D721Med (cell line): ENCODE data around the gene MED4.
A peak's percentile ranks its signal among the peaks of the same experiment; 100 is the strongest.

Experiments used
- DNase-seq: peaks from one replicate; pipeline ENCODE4 v3.0.0; 2011; ENCODE audit warnings: low spot score; ENCODE audit not compliant: insufficient read length
- FAIRE-seq: peaks from 2 replicates; lab custom pipeline; 2011; peaks lifted over from hg19 to GRCh38; lab: Jason Lieb, UNC
- TF ChIP-seq, protein P1 (sequence below): IDR thresholded peaks from 2 replicates; pipeline ENCODE4 v1.5.1; 2012; ENCODE audit warnings: mild to moderate bottlenecking, control low read depth; ENCODE audit not compliant: insufficient read depth; ENCODE audit errors: missing control alignments

MED4 gene

DNA sequence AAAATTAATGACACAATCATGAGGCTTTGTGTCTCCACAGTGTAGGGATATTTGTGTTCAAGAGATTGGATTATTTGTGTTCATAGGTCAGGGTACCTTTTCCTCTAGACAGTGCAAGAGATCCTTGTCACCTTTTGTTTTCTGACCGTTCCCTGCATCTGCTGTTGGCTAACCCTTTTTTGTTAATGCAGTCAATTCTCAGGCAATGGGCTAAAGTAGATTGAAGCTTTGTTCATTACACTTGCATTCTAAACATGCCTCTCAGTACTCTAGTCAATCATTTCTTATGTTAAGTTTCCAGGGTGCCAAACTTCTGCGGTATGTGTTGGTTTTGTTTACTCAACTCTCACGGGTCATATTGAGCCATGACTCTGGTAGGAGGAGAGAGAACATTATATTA is 1.8 kb upstream of the MED4 start:
- TF ChIP-seq, protein P1, sequence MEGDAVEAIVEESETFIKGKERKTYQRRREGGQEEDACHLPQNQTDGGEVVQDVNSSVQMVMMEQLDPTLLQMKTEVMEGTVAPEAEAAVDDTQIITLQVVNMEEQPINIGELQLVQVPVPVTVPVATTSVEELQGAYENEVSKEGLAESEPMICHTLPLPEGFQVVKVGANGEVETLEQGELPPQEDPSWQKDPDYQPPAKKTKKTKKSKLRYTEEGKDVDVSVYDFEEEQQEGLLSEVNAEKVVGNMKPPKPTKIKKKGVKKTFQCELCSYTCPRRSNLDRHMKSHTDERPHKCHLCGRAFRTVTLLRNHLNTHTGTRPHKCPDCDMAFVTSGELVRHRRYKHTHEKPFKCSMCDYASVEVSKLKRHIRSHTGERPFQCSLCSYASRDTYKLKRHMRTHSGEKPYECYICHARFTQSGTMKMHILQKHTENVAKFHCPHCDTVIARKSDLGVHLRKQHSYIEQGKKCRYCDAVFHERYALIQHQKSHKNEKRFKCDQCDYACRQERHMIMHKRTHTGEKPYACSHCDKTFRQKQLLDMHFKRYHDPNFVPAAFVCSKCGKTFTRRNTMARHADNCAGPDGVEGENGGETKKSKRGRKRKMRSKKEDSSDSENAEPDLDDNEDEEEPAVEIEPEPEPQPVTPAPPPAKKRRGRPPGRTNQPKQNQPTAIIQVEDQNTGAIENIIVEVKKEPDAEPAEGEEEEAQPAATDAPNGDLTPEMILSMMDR, result no peak
- no peak for FAIRE-seq
- no peak for DNase-seq

DNA sequence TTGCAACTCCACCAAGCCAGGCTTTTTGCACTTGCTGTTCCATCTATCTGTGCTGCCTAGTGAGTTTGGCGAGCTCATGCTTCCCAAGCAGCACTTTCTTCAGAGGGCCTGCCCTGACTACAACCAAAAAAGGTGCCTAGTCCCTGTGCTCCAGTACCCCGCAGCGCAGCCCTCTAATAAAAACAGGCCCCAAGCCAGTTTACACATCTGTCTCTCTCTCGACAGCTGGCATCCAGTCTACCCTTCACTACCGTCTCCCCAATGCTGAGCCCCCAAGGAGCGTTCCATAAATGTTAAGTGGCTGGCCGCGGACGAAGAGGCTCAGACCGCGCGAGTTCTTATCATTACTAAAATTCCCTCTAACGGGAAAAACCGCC is 512 bp downstream of the MED4 start:
- no peak for DNase-seq
- TF ChIP-seq, protein P1, result no peak
- FAIRE-seq, result no peak

DNA sequence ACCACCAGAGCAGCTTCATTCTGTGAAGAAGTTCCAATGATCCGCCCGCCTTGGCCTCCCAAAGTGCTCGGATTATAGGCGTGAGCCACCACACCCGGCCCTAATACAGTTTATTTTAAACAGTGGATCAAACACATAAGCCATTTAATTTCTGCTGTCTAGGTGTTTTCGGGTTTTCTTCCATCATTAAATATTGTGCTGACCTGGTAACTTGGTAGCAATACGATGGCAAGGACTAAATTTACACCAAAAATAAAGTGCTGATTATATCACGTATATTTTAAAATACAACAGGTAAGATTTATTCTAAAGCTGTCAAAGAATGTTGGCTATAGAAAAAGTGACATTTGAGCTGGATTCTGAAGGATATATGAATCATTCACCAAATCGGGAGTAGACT is 1.3 kb downstream of the MED4 start:
- FAIRE-seq (no peak), DNase-seq (no peak)
- TF ChIP-seq, protein P1, result no peak

DNA sequence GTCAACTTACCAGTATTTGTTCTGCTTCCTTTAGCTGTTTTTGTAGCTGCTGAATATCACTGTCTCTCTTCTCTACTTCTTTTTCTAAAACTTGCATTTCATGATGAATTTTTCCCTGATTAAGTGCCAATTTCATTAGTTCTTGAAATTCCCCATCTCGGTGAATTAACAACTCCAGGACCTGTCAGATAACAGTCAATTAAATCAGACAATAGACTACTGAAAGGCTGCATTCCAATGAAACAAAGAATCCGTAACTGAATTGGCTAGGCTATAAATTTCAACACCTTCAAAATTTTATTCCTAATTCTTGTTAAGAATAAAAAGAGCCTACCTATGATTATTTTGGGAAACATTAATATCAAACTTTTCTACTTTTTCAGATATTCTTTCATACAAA is 8.6 kb downstream of the MED4 start:
- DNase-seq, result no peak
- FAIRE-seq, result no peak
- TF ChIP-seq, protein P1, result no peak

DNA sequence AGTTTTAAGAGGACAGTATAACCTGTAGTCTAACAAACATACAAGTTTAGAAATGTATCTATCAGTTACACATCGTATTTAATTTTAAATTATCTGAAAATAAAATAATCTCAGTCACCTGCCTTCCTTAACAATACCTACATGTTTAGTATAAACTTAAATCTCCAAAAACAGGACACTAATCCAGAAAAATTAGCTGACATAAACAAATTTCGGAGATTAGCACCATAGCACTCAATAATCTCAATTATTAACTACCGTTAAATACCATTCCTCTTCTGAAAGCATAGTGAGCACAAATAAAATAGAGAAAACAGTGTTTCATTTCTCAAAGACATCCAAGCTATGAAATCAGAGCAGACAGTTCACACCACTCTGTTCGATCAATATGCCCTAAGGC is 13.2 kb downstream of the MED4 start:
- FAIRE-seq, result no peak
- TF ChIP-seq, protein P1, result no peak

DNA sequence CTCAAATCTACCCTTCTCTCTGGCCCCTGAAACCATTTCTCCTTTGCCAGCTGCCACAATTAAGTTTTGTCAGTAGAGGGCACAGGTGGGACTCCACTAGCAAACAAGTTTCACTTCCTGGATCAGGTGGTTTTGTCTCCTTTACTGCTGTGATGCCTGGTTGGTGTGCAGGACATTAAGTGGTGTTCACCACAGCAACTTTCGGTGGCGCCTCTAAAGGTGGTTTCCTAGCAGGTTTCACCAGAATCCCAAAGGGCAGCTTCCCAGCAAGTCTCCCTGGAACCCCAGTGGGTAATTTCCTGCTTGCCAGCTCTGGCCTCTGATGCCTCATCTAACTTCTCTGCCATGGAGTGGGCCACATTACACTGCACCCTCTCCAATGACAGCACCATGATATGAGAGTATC is 16.6 kb downstream of the MED4 start:
- TF ChIP-seq, protein P1, result peak; percentile 36
- no peak for FAIRE-seq
- no peak for DNase-seq

More for the DNA sequence above, 13.2 kb downstream of the MED4 start:
- no peak for DNase-seq

DNA sequence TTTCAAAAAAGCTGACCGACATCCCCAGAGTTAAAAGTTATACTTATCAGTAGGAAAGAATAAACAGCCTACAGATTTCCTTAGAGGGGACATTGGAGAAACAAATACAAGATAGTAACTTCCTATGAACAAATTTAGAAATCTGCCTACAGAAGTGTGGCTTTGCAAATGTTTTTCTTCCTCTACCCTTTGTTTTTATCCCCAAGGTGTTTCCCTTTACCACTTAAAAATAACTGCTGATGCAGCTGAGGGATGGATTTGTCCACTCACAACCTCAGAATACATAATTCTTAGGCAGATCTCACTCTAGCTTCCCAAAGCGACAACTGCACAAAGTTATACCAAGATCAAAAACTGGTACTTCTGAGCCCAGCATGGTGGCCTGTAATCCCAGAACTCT is 20.9 kb downstream of the MED4 start:
- DNase-seq (no peak), FAIRE-seq (no peak)
- TF ChIP-seq, protein P1, result no peak
